SK-N-SH (cell line): ENCODE results near the gene NFKBIA. TPM values are rescaled to one million over a fixed set of nuclear protein-coding genes. Genes with fewer than 3 reads are reported as not detected.

Experiments
- CTCF ChIA-PET: fragments of 300-600, 350-600 bp; formaldehyde crosslinking; extraction: SDS; loops from one replicate; lab custom pipeline; 2021; lab: Yijun Ruan, JAX
- POLR2A ChIA-PET: fragments of 350-600 bp; sonication (Branson Sonifier 250); formaldehyde crosslinking; extraction: SDS; loops from one replicate; lab custom pipeline; 2020; ENCODE audit warnings: antibody characterized with exemption, inconsistent platforms; lab: Yijun Ruan, JAX
- DNase-seq: peaks from one replicate; pipeline ENCODE4 v3.0.0; 2012
- H2AFZ ChIP-seq: fragments of 200-600 bp; sonication (generic); 2 replicates; pipeline ENCODE4 v1.8.1; 2016; ENCODE audit warnings: antibody characterized with exemption, mild to moderate bottlenecking, low read depth
- H3F3A ChIP-seq: fragments of 200-600 bp; sonication (generic); replicated peaks from 2 replicates; pipeline ENCODE3; 2016; ENCODE audit warnings: antibody characterized with exemption, mild to moderate bottlenecking; ENCODE audit not compliant: insufficient read depth
- H3K27ac ChIP-seq, 2 experiments: fragments of 200-500 bp in 1 of 2; fragments of 200-600 bp in 1 of 2; sonication (Bioruptor generic) in 1 of 2; sonication (generic), shearing (Covaris generic) in 1 of 2; 2 replicates each; pipeline versions ENCODE4 v1.5.1 to v1.6.1; 2014 to 2016; ENCODE audit warnings: low read depth in 2 of 2, inconsistent platforms in 1 of 2, low read length in 1 of 2, mild to moderate bottlenecking in 1 of 2, mixed read lengths in 1 of 2
- H3K27me3 ChIP-seq: fragments of 200-600 bp; sonication (generic), shearing (Covaris generic); 2 replicates; pipeline ENCODE4 v1.6.1; 2016; ENCODE audit warnings: mixed run types; ENCODE audit not compliant: insufficient read depth
- H3K36me3 ChIP-seq, 2 experiments: fragments of 200-500 bp in 1 of 2; fragments of 200-600 bp in 1 of 2; sonication (Bioruptor generic) in 1 of 2; sonication (generic) in 1 of 2; replicated peaks in 1 of 2; 2 replicates each; pipeline versions ENCODE3 to v1.5.1; 2014 to 2016; ENCODE audit warnings: low read length in 1 of 2, mild to moderate bottlenecking in 1 of 2; ENCODE audit not compliant: insufficient read depth in 2 of 2, control insufficient read depth in 1 of 2
- H3K4me1 ChIP-seq, 2 experiments: fragments of 200-500 bp in 1 of 2; fragments of 200-600 bp in 1 of 2; sonication (Bioruptor generic) in 1 of 2; sonication (generic), shearing (Covaris generic) in 1 of 2; 2 replicates each; pipeline versions ENCODE4 v1.5.1 to v1.6.1; 2014 to 2016; ENCODE audit warnings: low read depth in 1 of 2, low read length in 1 of 2, mixed run types in 1 of 2; ENCODE audit not compliant: insufficient read depth in 2 of 2, control insufficient read depth in 1 of 2
- H3K4me2 ChIP-seq: fragments of 200-600 bp; sonication (generic), shearing (Covaris generic); 2 replicates; pipeline ENCODE4 v1.6.1; 2017; ENCODE audit warnings: mixed run types
- H3K4me3 ChIP-seq, 2 experiments: fragments of 200-500 bp in 1 of 2; fragments of 200-600 bp in 1 of 2; sonication (Bioruptor generic) in 1 of 2; sonication (generic), shearing (Covaris generic) in 1 of 2; 2 replicates each; pipeline versions ENCODE4 v1.5.1 to v1.8.1; 2014 to 2016; ENCODE audit warnings: low read depth in 2 of 2, inconsistent platforms in 1 of 2, low read length in 1 of 2, mild to moderate bottlenecking in 1 of 2, mixed read lengths in 1 of 2, moderate library complexity in 1 of 2
- H3K79me2 ChIP-seq: fragments of 200-600 bp; sonication (generic); 2 replicates; pipeline ENCODE4 v1.8.1; 2017; ENCODE audit warnings: mild to moderate bottlenecking; ENCODE audit not compliant: insufficient read depth
- H3K9ac ChIP-seq: fragments of 200-600 bp; sonication (generic); 2 replicates; pipeline ENCODE4 v1.6.1; 2017; ENCODE audit warnings: mixed run types
- H3K9me2 ChIP-seq: fragments of 200-600 bp; sonication (generic); 2 replicates; pipeline ENCODE4 v1.6.1; 2017; ENCODE audit warnings: mixed run types
- H3K9me3 ChIP-seq: fragments of 200-600 bp; sonication (generic); 2 replicates; pipeline ENCODE4 v1.6.1; 2017; ENCODE audit warnings: mixed run types, mild to moderate bottlenecking, moderate library complexity
- H4K20me1 ChIP-seq: fragments of 200-600 bp; sonication (generic); 2 replicates; pipeline ENCODE4 v1.6.1; 2017; ENCODE audit warnings: mild to moderate bottlenecking, mixed run types; ENCODE audit not compliant: insufficient read depth
- CTCF ChIP-seq: fragments of 200-600 bp; sonication (generic); IDR thresholded peaks from 2 replicates; pipeline ENCODE4 v1.6.1; 2017; ENCODE audit warnings: antibody characterized with exemption, mild to moderate bottlenecking, moderate library complexity
- EZH2phosphoT487 ChIP-seq: fragments of 200-600 bp; sonication (generic); IDR thresholded peaks from 2 replicates; pipeline ENCODE4 v1.6.1; 2017; ENCODE audit warnings: low read depth, mixed run types, mild to moderate bottlenecking, antibody characterized with exemption, moderate library complexity, borderline replicate concordance
- FOSL2 ChIP-seq: IDR thresholded peaks from 2 replicates; pipeline ENCODE4 v1.4.0; 2012; ENCODE audit warnings: low read depth, mild to moderate bottlenecking, moderate library complexity, borderline replicate concordance
- GATA2 ChIP-seq: sonication (generic); formaldehyde crosslinking; IDR thresholded peaks from 2 replicates; pipeline ENCODE4 v1.5.0; 2020; ENCODE audit warnings: mild to moderate bottlenecking, missing genetic modification reagents
- JUND ChIP-seq: IDR thresholded peaks from 2 replicates; pipeline ENCODE4 v1.4.0; 2012
- MAX ChIP-seq: IDR thresholded peaks from 2 replicates; pipeline ENCODE4 v1.4.0; 2012; ENCODE audit warnings: low read depth
- POLR2AphosphoS5 ChIP-seq: IDR thresholded peaks from 2 replicates; pipeline ENCODE4 v1.6.1; 2012; ENCODE audit warnings: low read depth, low read length
- RCOR1 ChIP-seq: fragments of 150-350 bp; IDR thresholded peaks from 2 replicates; pipeline ENCODE4 v1.6.1; 2017; ENCODE audit warnings: antibody characterized with exemption, low read length
- REST ChIP-seq: IDR thresholded peaks from 2 replicates; pipeline ENCODE4 v1.6.1; 2012; ENCODE audit warnings: mild to moderate bottlenecking, low read depth, low read length, moderate library complexity
- RXRA ChIP-seq: IDR thresholded peaks from 2 replicates; pipeline ENCODE4 v1.4.0; 2012; ENCODE audit warnings: low read depth, mild to moderate bottlenecking, borderline replicate concordance
- SIN3A ChIP-seq: IDR thresholded peaks from 2 replicates; pipeline ENCODE4 v1.6.1; 2012; ENCODE audit warnings: low read depth, mild to moderate bottlenecking, low read length, moderate library complexity, borderline replicate concordance
- TAF1 ChIP-seq: IDR thresholded peaks from 2 replicates; pipeline ENCODE4 v1.6.1; 2012; ENCODE audit warnings: low read depth, mild to moderate bottlenecking, low read length, moderate library complexity, borderline replicate concordance
- TCF12 ChIP-seq: IDR thresholded peaks from 2 replicates; pipeline ENCODE4 v1.4.0; 2012
- USF1 ChIP-seq: IDR thresholded peaks from 2 replicates; pipeline ENCODE4 v1.4.0; 2012; ENCODE audit warnings: low read depth, borderline replicate concordance
- USF2 ChIP-seq: fragments of 150-350 bp; IDR thresholded peaks from 2 replicates; pipeline ENCODE4 v1.6.1; 2017; ENCODE audit warnings: antibody characterized with exemption, low read length, low read depth, borderline replicate concordance
- WGBS: methylation state at CpG from one replicate; pipeline ENCODE4 v1.1.6; 2017; ENCODE audit warnings: low lambda C conversion rate; 5-methylcytosine and 5-hydroxymethylcytosine counted together
- polyA plus RNA-seq, 3 experiments: library from polyadenylated mRNA; depleted of rRNA; stranded (reverse); fragments of >200 nt; gene quantifications; 2 replicates each; pipeline ENCODE4 v1.2.3, GENCODE V29; 2012

Gene NFKBIA
- polyA plus RNA-seq, 1 of the 3 experiments (the other 2 are of a cell fraction), result 56.7 TPM

GRCh38 chr14:35365130-35366055, 39.2 kb downstream of the NFKBIA start:
- Histone ChIP-seq H3K79me2 (no peaks in the 10 kb centered on the region), H3K9ac (0 out of 2 replicates have a peak overlapping the region, but pooled peaks have one; percentile 5), H3K36me3 (no peaks in the 10 kb centered on the region)
- POLR2A ChIA-PET, result no interaction called here
- no peak for TF ChIP-seq GATA2 (CRISPR knock-in tag)
- TF ChIP-seq JUND, result peak; percentile 72
- TF ChIP-seq POLR2AphosphoS5, result no peak
- TF ChIP-seq MAX, result peak; percentile 95
- peak; percentile 78 for TF ChIP-seq FOSL2
- TF ChIP-seq USF1, result peak; percentile 47; the same call in 1 of the 2 replicates
- TF ChIP-seq RCOR1, result no peak
- TF ChIP-seq RXRA, result no peak
- TF ChIP-seq TCF12, result peak; percentile 63
- no peak for TF ChIP-seq SIN3A
- TF ChIP-seq, all 33 proteins: peak for 5
- no peaks in the 10 kb centered on the region for H4K20me1 ChIP-seq
- WGBS, result 37% methylated on average over 10 of the region's 13 CpGs
- H3K4me1 ChIP-seq, result peaks cover 0 to 17% of the 10 kb centered on the region in 2 experiments; a peak in 2 of 4 replicates
- H3F3A ChIP-seq, result peaks cover 6% of the 10 kb centered on the region
- no peaks in the 10 kb centered on the region for H3K9me3 ChIP-seq
- peak overlapping the region in 1 of 2 experiments; percentile 67; a peak in 2 of 4 replicates for H3K27ac ChIP-seq
- H3K27me3 ChIP-seq, result no peaks in the 10 kb centered on the region
- H3K9me2 ChIP-seq, result no peaks in the 10 kb centered on the region
- DNase-seq, result no peak
- no peak overlapping the region for H3K4me3 ChIP-seq
- CTCF ChIA-PET, result no interaction called here
- peak overlapping the region; percentile 74 for H2AFZ ChIP-seq
- H3K4me2 ChIP-seq, result no peak overlapping the region

GRCh38 chr14:35362911-35363374, 41.6 kb downstream of the NFKBIA start:
- WGBS, result 91% methylated on average over 25 of the region's 25 CpGs
- POLR2A ChIA-PET, result interaction anchor here (1.2 kb wide), 1 partner anchor 42 kb away, joined by 3 read pairs; the partner anchor contains the start of gene NFKBIA
- H3K9me2 ChIP-seq, result no peaks in the 10 kb centered on the region
- H3K4me1 ChIP-seq, result peaks cover 0 to 17% of the 10 kb centered on the region in 2 experiments; a peak in 2 of 4 replicates
- H2AFZ ChIP-seq, result 0 out of 2 replicates have a peak overlapping the region, but pooled peaks have one; percentile 62
- no peak overlapping the region for H3K4me2 ChIP-seq
- H4K20me1 ChIP-seq, result no peaks in the 10 kb centered on the region
- H3K36me3 ChIP-seq, result no peaks in the 10 kb centered on the region
- H3K27ac ChIP-seq, result no peak overlapping the region
- no peaks in the 10 kb centered on the region for H3K79me2 ChIP-seq
- H3K27me3 ChIP-seq, result no peaks in the 10 kb centered on the region
- H3F3A ChIP-seq, result peaks cover 6% of the 10 kb centered on the region
- no peak overlapping the region for H3K9ac ChIP-seq
- no peaks in the 10 kb centered on the region for H3K9me3 ChIP-seq
- H3K4me3 ChIP-seq, result no peak overlapping the region
- CTCF ChIA-PET, result interaction anchor here (0.7 kb wide), 1 partner anchor 1190 kb away, joined by 3 read pairs; no protein-coding TSS in a partner anchor
- DNase-seq, result no peak
- TF ChIP-seq EZH2phosphoT487 (no peak), RCOR1 (no peak), POLR2AphosphoS5 (no peak), TAF1 (no peak), REST (no peak), USF2 (no peak), CTCF (no peak)
